SK-N-SH (cell line): Measurements from ENCODE around the gene UBE2U. TPM values are rescaled to one million over a fixed set of nuclear protein-coding genes. Genes with fewer than 3 reads are reported as not detected.

Experiments
- CTCF ChIA-PET: fragments of 300-600, 350-600 bp; formaldehyde crosslinking; extraction: SDS; loops from one replicate; lab custom pipeline; 2021; lab: Yijun Ruan, JAX
- POLR2A ChIA-PET: fragments of 350-600 bp; sonication (Branson Sonifier 250); formaldehyde crosslinking; extraction: SDS; loops from one replicate; lab custom pipeline; 2020; ENCODE audit warnings: antibody characterized with exemption, inconsistent platforms; lab: Yijun Ruan, JAX
- DNase-seq: peaks from one replicate; pipeline ENCODE4 v3.0.0; 2012
- H2AFZ ChIP-seq: fragments of 200-600 bp; sonication (generic); 2 replicates; pipeline ENCODE4 v1.8.1; 2016; ENCODE audit warnings: antibody characterized with exemption, mild to moderate bottlenecking, low read depth
- H3F3A ChIP-seq: fragments of 200-600 bp; sonication (generic); replicated peaks from 2 replicates; pipeline ENCODE3; 2016; ENCODE audit warnings: antibody characterized with exemption, mild to moderate bottlenecking; ENCODE audit not compliant: insufficient read depth
- H3K27ac ChIP-seq, 2 experiments: fragments of 200-500 bp in 1 of 2; fragments of 200-600 bp in 1 of 2; sonication (Bioruptor generic) in 1 of 2; sonication (generic), shearing (Covaris generic) in 1 of 2; 2 replicates each; pipeline versions ENCODE4 v1.5.1 to v1.6.1; 2014 to 2016; ENCODE audit warnings: low read depth in 2 of 2, inconsistent platforms in 1 of 2, low read length in 1 of 2, mild to moderate bottlenecking in 1 of 2, mixed read lengths in 1 of 2
- H3K27me3 ChIP-seq: fragments of 200-600 bp; sonication (generic), shearing (Covaris generic); 2 replicates; pipeline ENCODE4 v1.6.1; 2016; ENCODE audit warnings: mixed run types; ENCODE audit not compliant: insufficient read depth
- H3K36me3 ChIP-seq, 2 experiments: fragments of 200-500 bp in 1 of 2; fragments of 200-600 bp in 1 of 2; sonication (Bioruptor generic) in 1 of 2; sonication (generic) in 1 of 2; replicated peaks in 1 of 2; 2 replicates each; pipeline versions ENCODE3 to v1.5.1; 2014 to 2016; ENCODE audit warnings: low read length in 1 of 2, mild to moderate bottlenecking in 1 of 2; ENCODE audit not compliant: insufficient read depth in 2 of 2, control insufficient read depth in 1 of 2
- H3K4me1 ChIP-seq, 2 experiments: fragments of 200-500 bp in 1 of 2; fragments of 200-600 bp in 1 of 2; sonication (Bioruptor generic) in 1 of 2; sonication (generic), shearing (Covaris generic) in 1 of 2; 2 replicates each; pipeline versions ENCODE4 v1.5.1 to v1.6.1; 2014 to 2016; ENCODE audit warnings: low read depth in 1 of 2, low read length in 1 of 2, mixed run types in 1 of 2; ENCODE audit not compliant: insufficient read depth in 2 of 2, control insufficient read depth in 1 of 2
- H3K4me2 ChIP-seq: fragments of 200-600 bp; sonication (generic), shearing (Covaris generic); 2 replicates; pipeline ENCODE4 v1.6.1; 2017; ENCODE audit warnings: mixed run types
- H3K4me3 ChIP-seq, 2 experiments: fragments of 200-500 bp in 1 of 2; fragments of 200-600 bp in 1 of 2; sonication (Bioruptor generic) in 1 of 2; sonication (generic), shearing (Covaris generic) in 1 of 2; 2 replicates each; pipeline versions ENCODE4 v1.5.1 to v1.8.1; 2014 to 2016; ENCODE audit warnings: low read depth in 2 of 2, inconsistent platforms in 1 of 2, low read length in 1 of 2, mild to moderate bottlenecking in 1 of 2, mixed read lengths in 1 of 2, moderate library complexity in 1 of 2
- H3K79me2 ChIP-seq: fragments of 200-600 bp; sonication (generic); 2 replicates; pipeline ENCODE4 v1.8.1; 2017; ENCODE audit warnings: mild to moderate bottlenecking; ENCODE audit not compliant: insufficient read depth
- H3K9ac ChIP-seq: fragments of 200-600 bp; sonication (generic); 2 replicates; pipeline ENCODE4 v1.6.1; 2017; ENCODE audit warnings: mixed run types
- H3K9me2 ChIP-seq: fragments of 200-600 bp; sonication (generic); 2 replicates; pipeline ENCODE4 v1.6.1; 2017; ENCODE audit warnings: mixed run types
- H3K9me3 ChIP-seq: fragments of 200-600 bp; sonication (generic); 2 replicates; pipeline ENCODE4 v1.6.1; 2017; ENCODE audit warnings: mixed run types, mild to moderate bottlenecking, moderate library complexity
- H4K20me1 ChIP-seq: fragments of 200-600 bp; sonication (generic); 2 replicates; pipeline ENCODE4 v1.6.1; 2017; ENCODE audit warnings: mild to moderate bottlenecking, mixed run types; ENCODE audit not compliant: insufficient read depth
- CHD2 ChIP-seq: fragments of 150-350 bp; IDR thresholded peaks from 2 replicates; pipeline ENCODE4 v1.6.1; 2018; ENCODE audit warnings: low read length; ENCODE audit not compliant: partially characterized antibody
- CTCF ChIP-seq: fragments of 200-600 bp; sonication (generic); IDR thresholded peaks from 2 replicates; pipeline ENCODE4 v1.6.1; 2017; ENCODE audit warnings: antibody characterized with exemption, mild to moderate bottlenecking, moderate library complexity
- ELF1 ChIP-seq: IDR thresholded peaks from 2 replicates; pipeline ENCODE4 v1.4.0; 2012
- EP300 ChIP-seq, 2 experiments: IDR thresholded peaks; 2 replicates each; pipeline versions ENCODE4 v1.4.0 to v1.6.1; 2012; ENCODE audit warnings: borderline replicate concordance in 1 of 2, low read depth in 1 of 2, low read length in 1 of 2
- EZH2phosphoT487 ChIP-seq: fragments of 200-600 bp; sonication (generic); IDR thresholded peaks from 2 replicates; pipeline ENCODE4 v1.6.1; 2017; ENCODE audit warnings: low read depth, mixed run types, mild to moderate bottlenecking, antibody characterized with exemption, moderate library complexity, borderline replicate concordance
- FOSL2 ChIP-seq: IDR thresholded peaks from 2 replicates; pipeline ENCODE4 v1.4.0; 2012; ENCODE audit warnings: low read depth, mild to moderate bottlenecking, moderate library complexity, borderline replicate concordance
- FOXM1 ChIP-seq: IDR thresholded peaks from 2 replicates; pipeline ENCODE4 v1.4.0; 2012; ENCODE audit warnings: low read depth, mild to moderate bottlenecking
- GATA2 ChIP-seq: sonication (generic); formaldehyde crosslinking; IDR thresholded peaks from 2 replicates; pipeline ENCODE4 v1.5.0; 2020; ENCODE audit warnings: mild to moderate bottlenecking, missing genetic modification reagents
- JUND ChIP-seq: IDR thresholded peaks from 2 replicates; pipeline ENCODE4 v1.4.0; 2012
- MEF2A ChIP-seq: IDR thresholded peaks from 2 replicates; pipeline ENCODE4 v1.4.0; 2012; ENCODE audit warnings: low read depth, borderline replicate concordance
- MXI1 ChIP-seq: IDR thresholded peaks from 2 replicates; pipeline ENCODE4 v1.6.1; 2012; ENCODE audit warnings: mild to moderate bottlenecking, low read depth, low read length, improper control_type of control experiment
- NFIC ChIP-seq: IDR thresholded peaks from 2 replicates; pipeline ENCODE4 v1.4.0; 2012; ENCODE audit warnings: borderline replicate concordance
- NRF1 ChIP-seq: IDR thresholded peaks from 2 replicates; pipeline ENCODE4 v1.6.1; 2012; ENCODE audit warnings: low read depth, mild to moderate bottlenecking, low read length
- POLR2AphosphoS5 ChIP-seq: IDR thresholded peaks from 2 replicates; pipeline ENCODE4 v1.6.1; 2012; ENCODE audit warnings: low read depth, low read length
- RCOR1 ChIP-seq: fragments of 150-350 bp; IDR thresholded peaks from 2 replicates; pipeline ENCODE4 v1.6.1; 2017; ENCODE audit warnings: antibody characterized with exemption, low read length
- RFX5 ChIP-seq: IDR thresholded peaks from 2 replicates; pipeline ENCODE4 v1.6.1; 2012; ENCODE audit warnings: mild to moderate bottlenecking, improper control_type of control experiment, low read length
- RXRA ChIP-seq: IDR thresholded peaks from 2 replicates; pipeline ENCODE4 v1.4.0; 2012; ENCODE audit warnings: low read depth, mild to moderate bottlenecking, borderline replicate concordance
- SIN3A ChIP-seq: IDR thresholded peaks from 2 replicates; pipeline ENCODE4 v1.6.1; 2012; ENCODE audit warnings: low read depth, mild to moderate bottlenecking, low read length, moderate library complexity, borderline replicate concordance
- TAF1 ChIP-seq: IDR thresholded peaks from 2 replicates; pipeline ENCODE4 v1.6.1; 2012; ENCODE audit warnings: low read depth, mild to moderate bottlenecking, low read length, moderate library complexity, borderline replicate concordance
- TCF12 ChIP-seq: IDR thresholded peaks from 2 replicates; pipeline ENCODE4 v1.4.0; 2012
- TEAD4 ChIP-seq: IDR thresholded peaks from 2 replicates; pipeline ENCODE4 v1.4.0; 2012; ENCODE audit warnings: mild to moderate bottlenecking, borderline replicate concordance; ENCODE audit not compliant: insufficient read depth
- YY1 ChIP-seq: IDR thresholded peaks from 2 replicates; pipeline ENCODE4 v1.4.0; 2012; ENCODE audit warnings: low read depth, mild to moderate bottlenecking
- WGBS: methylation state at CpG from one replicate; pipeline ENCODE4 v1.1.6; 2017; ENCODE audit warnings: low lambda C conversion rate; 5-methylcytosine and 5-hydroxymethylcytosine counted together
- polyA plus RNA-seq, 3 experiments: library from polyadenylated mRNA; depleted of rRNA; stranded (reverse); fragments of >200 nt; gene quantifications; 2 replicates each; pipeline ENCODE4 v1.2.3, GENCODE V29; 2012
- TF ChIP-seq, protein P1 (sequence below): fragments of 150-350 bp; IDR thresholded peaks from 2 replicates; pipeline ENCODE4 v1.6.1; 2016; ENCODE audit warnings: mild to moderate bottlenecking, low read depth, low read length
- TF ChIP-seq, protein P2 (sequence below): fragments of 150-350 bp; IDR thresholded peaks from 2 replicates; pipeline ENCODE4 v1.6.1; 2017; ENCODE audit warnings: antibody characterized with exemption, low read length, low read depth, borderline replicate concordance
- TF ChIP-seq, protein P3 (sequence below): IDR thresholded peaks from 2 replicates; pipeline ENCODE4 v1.4.0; 2012; ENCODE audit warnings: low read depth

UBE2U gene
- polyA plus RNA-seq, 1 of the 3 experiments (the other 2 are of a cell fraction) = not detected

- no peak overlapping the region for H3K4me3 ChIP-seq
- H3K9me3 ChIP-seq = no peaks in the 10 kb centered on the region
- H4K20me1 ChIP-seq = no peaks in the 10 kb centered on the region
- WGBS = 54% methylated on average over 1 of the region's 1 CpG
- ChIA-PET CTCF (interaction anchor here (1.2 kb wide), 1 partner anchor 24 kb away, joined by 3 read pairs; no protein-coding TSS in a partner anchor), POLR2A (no interaction called here)
- H3K9me2 ChIP-seq = no peaks in the 10 kb centered on the region
- no peak overlapping the region for H3K4me2 ChIP-seq
- H3K4me1 ChIP-seq = no peaks in the 10 kb centered on the region; a peak in 1 of 4 replicates
- no peak overlapping the region for H2AFZ ChIP-seq
- H3K79me2 ChIP-seq = no peaks in the 10 kb centered on the region
- H3F3A ChIP-seq = no peaks in the 10 kb centered on the region
- no peaks in the 10 kb centered on the region for H3K36me3 ChIP-seq
- TF ChIP-seq RFX5 (no peak), RXRA (no peak), NFIC (no peak), MXI1 (no peak), TAF1 (no peak), MEF2A (no peak), TCF12 (no peak), CHD2 (no peak), EP300 (IDR thresholded peaks at IDR 0.05; ENCODE audit: borderline replicate concordance in 1 of 2, low read depth in 1 of 2, low read length in 1 of 2) (no peak), NRF1 (no peak), RCOR1 (no peak), TEAD4 (no peak), YY1 (no peak), EZH2phosphoT487 (no peak)
- H3K27me3 ChIP-seq = no peaks in the 10 kb centered on the region
- no peak for DNase-seq
- H3K9ac ChIP-seq = no peak overlapping the region
- H3K27ac ChIP-seq = no peak overlapping the region
Measured at GRCh38 chr1:64310760-64311159, 107.3 kb downstream of the UBE2U start.

- Histone ChIP-seq H3K4me2 (no peak overlapping the region), H3K27me3 (no peaks in the 10 kb centered on the region), H3K27ac (no peak overlapping the region), H3K9ac (no peak overlapping the region), H2AFZ (no peak overlapping the region), H3K9me2 (no peaks in the 10 kb centered on the region), H3K4me3 (no peak overlapping the region), H3K4me1 (no peaks in the 10 kb centered on the region; a peak in 1 of 4 replicates), H3K9me3 (no peaks in the 10 kb centered on the region), H3K36me3 (no peaks in the 10 kb centered on the region), H3F3A (no peaks in the 10 kb centered on the region), H3K79me2 (no peaks in the 10 kb centered on the region), H4K20me1 (no peaks in the 10 kb centered on the region)
- POLR2A ChIA-PET = interaction anchor here (0.6 kb wide), 1 partner anchor 80 kb away, joined by 4 read pairs; no protein-coding TSS in a partner anchor
- TF ChIP-seq RFX5 (no peak), GATA2 (CRISPR knock-in tag) (no peak), RCOR1 (no peak), NRF1 (no peak), CTCF (no peak), RXRA (no peak), POLR2AphosphoS5 (no peak), EP300 (IDR thresholded peaks at IDR 0.05; ENCODE audit: borderline replicate concordance in 1 of 2, low read depth in 1 of 2, low read length in 1 of 2) (no peak), NFIC (no peak), SIN3A (no peak), TCF12 (no peak), FOSL2 (no peak), FOXM1 (no peak), ELF1 (no peak), JUND (no peak), MXI1 (no peak)
- TF ChIP-seq, protein P1, sequence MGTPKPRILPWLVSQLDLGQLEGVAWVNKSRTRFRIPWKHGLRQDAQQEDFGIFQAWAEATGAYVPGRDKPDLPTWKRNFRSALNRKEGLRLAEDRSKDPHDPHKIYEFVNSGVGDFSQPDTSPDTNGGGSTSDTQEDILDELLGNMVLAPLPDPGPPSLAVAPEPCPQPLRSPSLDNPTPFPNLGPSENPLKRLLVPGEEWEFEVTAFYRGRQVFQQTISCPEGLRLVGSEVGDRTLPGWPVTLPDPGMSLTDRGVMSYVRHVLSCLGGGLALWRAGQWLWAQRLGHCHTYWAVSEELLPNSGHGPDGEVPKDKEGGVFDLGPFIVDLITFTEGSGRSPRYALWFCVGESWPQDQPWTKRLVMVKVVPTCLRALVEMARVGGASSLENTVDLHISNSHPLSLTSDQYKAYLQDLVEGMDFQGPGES = no peak
- TF ChIP-seq, protein P2, sequence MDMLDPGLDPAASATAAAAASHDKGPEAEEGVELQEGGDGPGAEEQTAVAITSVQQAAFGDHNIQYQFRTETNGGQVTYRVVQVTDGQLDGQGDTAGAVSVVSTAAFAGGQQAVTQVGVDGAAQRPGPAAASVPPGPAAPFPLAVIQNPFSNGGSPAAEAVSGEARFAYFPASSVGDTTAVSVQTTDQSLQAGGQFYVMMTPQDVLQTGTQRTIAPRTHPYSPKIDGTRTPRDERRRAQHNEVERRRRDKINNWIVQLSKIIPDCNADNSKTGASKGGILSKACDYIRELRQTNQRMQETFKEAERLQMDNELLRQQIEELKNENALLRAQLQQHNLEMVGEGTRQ = no peak
- TF ChIP-seq, protein P3, sequence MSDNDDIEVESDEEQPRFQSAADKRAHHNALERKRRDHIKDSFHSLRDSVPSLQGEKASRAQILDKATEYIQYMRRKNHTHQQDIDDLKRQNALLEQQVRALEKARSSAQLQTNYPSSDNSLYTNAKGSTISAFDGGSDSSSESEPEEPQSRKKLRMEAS = no peak
- DNase-seq = no peak
- CTCF ChIA-PET = interaction anchor here (1.0 kb wide), 1 partner anchor 353 kb away, joined by 3 read pairs; no protein-coding TSS in a partner anchor
- 71% methylated on average over 4 of the region's 4 CpGs for WGBS
Measured at GRCh38 chr1:64312431-64312830, 109.0 kb downstream of the UBE2U start.
